HG03139 (cell line): ENCODE data around the gene GALNT2.

ENCODE experiments used
- ATAC-seq: cut with Tn5 transposase; IDR thresholded peaks from one replicate; pipeline ENCODE4 v1.9.1; 2021; ENCODE audit not compliant: unreplicated experiment

The GALNT2 gene

DNA sequence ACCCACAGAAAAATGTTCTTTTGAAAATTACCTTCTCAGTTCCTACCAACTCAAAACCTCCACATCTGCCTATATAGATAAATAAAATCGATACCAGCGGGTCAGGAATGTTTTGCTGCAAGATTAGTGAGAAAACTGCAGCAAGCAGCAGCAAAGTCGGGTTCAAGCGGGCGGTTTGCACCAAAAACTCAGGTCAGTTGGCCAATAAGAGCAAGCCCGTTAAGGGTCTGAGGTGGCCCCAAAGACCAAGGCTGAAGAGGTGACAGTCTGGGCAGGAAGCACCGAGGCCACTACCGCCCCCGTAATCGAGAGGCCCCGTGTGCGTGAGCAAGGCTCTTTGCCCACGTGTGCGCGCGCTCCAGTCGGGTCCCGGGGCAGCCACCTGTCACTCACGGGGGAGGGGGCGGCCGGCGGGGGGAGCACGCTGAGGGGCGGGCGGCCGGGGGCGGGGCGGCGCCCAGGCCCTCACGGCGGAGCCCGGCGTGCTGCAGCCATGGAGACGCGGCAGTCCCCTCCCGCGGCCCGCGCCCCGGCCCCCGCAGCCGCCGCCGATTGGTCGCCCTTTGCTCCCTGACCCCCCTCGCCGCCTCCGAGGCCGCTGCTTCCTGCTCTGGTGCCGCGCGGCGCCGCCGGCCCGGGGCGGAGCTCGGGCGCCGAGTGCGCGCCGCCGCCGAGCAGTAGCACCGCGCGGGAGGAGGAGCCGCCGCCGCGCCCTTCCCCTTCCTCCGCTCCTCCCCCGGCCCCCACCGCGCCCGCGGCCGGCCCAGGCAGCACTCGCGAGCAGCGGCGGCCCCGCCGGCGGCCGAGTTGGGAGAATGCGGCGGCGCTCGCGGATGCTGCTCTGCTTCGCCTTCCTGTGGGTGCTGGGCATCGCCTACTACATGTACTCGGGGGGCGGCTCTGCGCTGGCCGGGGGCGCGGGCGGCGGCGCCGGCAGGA lies at the start of gene GALNT2:
GALNT2 (plus strand) TSS at position 773 of the 939 bp plus-strand sequence; CDS start at position 816, 43 bp downstream.
- ATAC-seq, result peak; percentile 84

DNA sequence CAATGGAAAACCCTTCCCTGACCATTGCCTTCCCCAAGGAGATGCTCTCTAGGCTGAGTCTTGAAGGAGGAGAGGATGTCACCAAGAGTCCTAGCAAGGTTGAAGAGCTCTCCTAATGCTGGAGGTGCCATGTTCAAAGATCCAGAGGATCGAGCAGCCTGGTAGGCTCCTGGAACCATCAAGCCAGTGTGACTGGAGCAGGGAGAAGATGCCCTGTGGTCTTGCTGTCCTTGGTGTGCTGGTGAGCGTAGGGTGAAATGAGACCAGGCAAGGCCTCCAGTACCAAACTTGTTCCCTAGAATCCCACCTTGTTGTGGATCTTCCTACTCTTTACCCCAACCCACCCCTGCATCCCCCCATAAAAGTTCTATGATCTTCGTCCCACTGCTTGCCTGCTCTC lies 46.6 kb upstream of the GALNT2 start:
- ATAC-seq, result no peak

DNA sequence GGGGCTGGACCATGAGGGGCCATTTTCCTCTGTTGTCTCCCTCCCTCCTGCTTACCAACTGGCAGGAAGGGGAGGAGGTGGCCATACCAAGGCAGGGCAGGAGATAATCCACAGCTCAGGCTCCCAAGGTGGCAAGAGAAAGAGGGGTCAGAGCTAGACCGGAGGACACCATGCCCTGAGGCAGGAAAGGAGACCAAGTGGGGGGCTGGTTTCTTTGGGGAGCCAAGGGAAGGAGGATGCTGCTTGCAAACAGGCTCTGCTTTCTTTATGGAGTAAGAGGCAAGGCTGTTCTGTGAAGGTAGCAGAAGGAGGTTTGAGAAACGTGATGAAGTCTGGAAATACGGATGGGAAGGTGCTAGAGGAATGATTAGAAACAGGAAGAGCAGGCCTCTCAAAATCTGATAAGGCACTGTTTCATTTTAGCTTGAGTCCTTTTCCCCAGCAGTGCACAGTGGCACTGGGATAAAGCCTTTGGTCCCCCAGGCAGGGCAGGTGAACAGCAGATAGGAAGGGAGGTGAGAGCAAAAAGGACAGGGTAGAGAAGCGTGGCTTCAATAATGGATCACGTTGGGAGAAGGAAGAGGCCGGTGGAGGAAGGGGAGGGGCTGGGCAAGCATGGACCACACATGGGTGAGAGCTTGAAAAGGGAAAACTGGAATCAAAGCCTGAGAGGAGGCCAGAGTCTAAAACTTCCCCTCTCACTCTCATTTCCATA lies 44.2 kb upstream of the GALNT2 start:
- ATAC-seq, result no peak

DNA sequence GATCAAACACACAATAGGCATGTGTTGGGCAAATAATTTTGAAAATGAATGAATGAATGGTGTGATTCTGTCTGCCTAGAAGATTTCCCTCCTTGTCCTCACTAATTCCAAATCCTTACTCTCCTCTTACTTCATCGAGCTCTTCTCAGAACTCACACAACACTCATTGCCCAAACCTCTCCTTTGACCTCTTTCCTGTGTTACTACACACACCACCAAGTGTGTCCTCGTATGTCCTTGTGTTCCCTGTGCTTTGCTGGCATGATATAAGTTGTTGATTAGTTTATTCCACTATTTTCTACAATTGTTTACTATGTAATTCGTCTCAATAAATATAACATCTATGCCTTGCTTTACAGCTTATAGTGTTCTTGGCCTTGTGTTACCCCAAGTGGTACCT lies 41.4 kb upstream of the GALNT2 start:
- no peak for ATAC-seq

DNA sequence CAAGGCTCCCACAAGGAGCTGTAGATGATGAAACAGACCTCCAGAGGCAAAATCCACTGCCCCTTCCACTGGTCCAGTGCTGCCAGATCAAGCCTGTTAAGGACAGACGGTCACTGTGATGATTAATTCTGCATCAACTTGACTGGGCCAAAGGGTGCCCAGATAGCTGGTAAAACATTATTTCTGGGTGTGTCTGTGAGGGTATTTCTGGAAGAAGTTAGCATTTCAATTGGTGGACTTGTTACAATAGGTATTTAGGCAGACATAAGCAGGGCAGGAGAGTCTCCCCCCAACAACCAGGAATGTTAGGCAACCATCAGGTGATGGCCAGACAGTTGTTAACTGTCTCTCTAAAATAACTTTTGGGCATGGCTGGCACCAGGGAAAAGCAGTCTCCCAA lies 40.9 kb upstream of the GALNT2 start:
- no peak for ATAC-seq

DNA sequence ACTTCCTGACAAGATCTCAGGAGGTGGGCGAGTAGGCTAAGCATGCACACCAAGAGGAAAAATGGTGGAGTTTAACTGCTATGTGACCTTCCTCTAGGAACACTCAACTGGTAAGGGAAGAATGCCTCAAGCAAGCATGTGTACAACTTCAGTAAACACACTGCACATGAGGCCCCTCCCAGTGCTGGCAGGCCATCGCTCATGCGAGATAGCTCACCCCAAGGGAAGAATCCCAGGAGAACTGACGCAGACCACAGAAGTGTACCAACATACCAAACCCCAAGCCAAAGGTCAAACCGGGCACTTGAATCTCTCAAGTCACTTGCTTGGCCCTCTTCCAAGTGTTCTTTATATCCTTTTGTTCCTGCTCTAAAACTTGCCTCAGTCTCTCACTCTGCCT lies 40.5 kb upstream of the GALNT2 start:
- ATAC-seq, result no peak

DNA sequence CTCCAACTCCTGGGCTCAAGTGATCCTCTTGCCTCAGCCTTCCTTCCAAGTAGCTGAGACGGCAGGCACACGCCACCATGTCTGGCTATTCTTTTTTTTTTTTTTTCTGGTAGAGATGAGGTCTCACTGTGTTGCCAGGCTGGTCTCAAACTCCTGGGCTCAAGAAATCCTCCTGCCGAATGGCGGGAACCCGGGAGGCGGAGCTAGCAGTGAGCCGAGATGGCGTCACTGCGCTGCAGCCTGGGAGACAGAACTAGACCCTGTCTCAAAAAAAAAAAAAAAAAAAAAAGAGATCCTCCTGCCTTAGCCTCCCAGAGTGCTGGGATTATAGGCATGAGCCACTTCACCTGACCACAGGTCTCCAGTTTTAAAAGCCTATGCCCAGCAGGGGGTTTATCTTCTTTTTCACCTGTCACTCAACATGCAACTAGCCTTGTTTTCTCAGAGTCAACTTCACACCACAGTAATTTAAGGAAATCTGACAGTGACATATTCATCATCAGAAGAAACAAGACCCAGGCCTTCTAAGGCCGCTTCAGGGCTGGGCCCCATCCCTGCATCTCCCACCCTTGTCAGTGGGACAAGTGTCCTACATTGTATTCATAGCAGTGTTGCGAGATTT lies 38.3 kb upstream of the GALNT2 start:
- no peak for ATAC-seq

DNA sequence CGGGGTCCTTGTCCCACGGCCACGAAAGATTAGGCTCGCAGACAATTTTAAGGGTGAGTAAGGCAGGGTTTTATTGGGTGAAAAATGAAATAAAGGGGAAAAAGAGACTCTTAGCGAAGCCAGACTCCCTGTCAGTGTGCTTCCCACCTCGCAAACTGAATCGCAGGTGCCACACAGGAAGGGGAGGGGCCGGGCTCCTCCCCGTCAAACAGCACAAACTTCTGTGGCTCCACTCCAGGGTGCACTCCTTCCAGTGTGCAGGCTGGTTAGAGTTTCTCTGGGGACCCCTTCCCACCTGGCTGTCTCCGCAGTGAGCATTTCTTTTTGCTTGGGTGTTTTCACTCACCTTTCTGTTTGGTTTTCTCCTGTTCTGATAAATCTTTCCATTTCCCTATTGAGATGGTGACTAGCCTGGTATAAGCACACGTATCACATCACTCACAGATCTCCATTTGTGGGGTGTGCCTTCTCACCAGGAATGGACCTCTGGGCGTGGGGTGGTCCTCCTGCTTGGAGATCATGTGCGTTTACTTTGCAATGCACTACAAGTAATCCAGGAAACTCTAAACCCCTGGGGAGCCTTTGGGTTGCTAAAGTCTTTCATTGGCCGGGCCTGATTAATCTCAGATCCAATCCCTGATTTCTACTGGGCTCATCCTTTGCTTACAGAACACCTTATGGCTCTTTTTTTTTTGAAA lies 37.6 kb upstream of the GALNT2 start:
- ATAC-seq, result no peak

DNA sequence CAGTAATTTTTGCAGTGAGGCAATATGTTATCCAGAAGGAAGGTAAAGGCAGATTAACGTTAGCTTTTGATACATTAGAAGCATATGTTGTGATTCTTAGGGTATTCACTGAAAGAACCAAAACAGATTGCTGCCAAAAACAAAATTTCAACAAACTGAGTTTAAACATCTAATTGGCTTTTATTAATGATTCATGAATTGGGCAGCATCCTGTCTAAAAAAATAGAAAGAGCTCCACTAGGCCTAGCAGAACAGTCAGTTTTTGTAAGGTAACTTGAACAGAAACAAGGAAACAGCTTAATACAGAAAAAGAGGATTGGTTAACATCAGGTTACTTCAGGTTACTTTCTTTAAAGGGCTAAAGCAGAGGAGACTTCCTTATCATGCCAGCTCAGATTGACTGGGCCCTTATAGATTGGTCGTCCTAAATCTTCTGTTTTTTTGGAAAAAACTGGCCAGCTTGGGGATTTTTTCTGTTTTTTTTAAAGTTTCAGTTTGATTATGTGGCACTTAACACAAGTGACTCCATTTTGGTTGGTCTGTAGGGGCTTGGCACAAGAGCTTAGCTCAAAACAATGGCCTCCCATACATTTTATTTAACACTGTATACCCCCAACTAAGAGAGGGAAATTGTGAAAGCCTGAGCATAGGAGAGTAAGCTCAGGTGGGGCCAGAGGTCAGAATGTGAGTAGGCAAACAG lies 36.8 kb upstream of the GALNT2 start:
- ATAC-seq, result no peak

DNA sequence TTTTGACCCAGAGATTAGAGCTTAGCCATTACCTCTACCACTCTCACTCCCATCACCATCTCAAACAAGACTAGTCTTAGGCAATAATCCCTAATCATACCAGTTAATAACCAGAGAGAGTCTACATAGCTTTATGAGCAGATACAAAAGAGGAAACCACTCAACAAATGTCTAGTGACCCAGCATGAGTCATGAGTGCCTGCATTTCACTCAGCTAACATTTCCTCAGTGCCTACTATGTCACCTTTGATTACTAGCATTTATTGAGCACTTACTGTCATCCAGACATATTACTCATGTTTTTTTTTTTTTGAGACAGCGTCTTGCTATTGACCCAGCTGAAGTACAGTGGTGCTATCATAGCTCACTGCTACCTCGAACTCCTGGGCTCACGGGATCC lies 35.9 kb upstream of the GALNT2 start:
- ATAC-seq, result no peak

DNA sequence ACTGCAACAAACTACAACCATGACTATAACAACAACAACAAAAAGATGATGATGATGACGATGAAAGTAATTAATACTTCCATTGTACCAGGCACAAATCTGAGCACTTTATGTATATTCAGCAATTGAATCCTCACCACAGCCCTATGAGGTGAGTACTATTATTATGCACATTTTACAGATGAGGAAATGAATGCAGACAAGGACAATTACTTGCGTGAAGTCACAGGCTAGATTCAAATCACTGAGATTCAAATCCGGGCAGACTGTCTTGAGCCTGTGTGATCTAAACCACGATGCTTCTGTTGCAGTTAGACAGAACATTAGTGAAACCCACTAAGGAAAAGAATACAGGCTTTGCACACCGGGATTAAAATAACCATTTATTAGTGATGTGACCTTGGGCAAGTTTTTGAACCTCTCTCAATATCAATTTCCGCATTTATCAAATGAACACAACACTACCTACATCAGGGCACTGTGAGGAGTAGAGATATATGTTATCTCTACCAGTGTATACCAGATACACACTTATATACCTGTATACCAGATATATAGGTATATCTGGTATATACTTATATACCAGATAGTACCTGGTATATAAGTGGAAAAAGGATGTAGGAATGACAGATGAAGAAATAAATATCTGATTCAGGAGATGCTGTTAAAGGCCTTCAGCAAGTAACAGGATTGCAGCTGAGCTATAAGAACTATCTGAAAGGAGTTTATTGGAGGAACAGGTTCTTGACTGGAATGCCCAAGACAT lies 34.3 kb upstream of the GALNT2 start:
- ATAC-seq, result no peak

DNA sequence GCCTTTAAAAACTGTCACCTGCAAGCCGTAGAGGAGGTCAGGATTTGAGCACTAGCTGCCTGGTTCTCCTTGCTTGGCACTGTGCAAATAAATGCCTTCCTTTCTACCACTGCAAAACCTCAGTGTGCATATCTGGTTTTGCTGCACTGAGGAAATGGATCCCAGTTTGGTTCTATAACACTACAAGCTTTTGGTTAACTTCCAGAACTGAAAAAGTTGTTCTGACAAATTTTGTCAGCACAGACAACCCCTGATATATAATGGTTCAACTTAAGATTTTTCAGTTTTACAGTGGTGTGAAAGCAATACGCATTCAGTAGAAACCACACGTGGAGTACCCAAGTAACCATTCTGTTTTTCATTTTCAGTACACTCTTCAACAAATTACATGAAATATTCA lies 29.8 kb upstream of the GALNT2 start:
- no peak for ATAC-seq

DNA sequence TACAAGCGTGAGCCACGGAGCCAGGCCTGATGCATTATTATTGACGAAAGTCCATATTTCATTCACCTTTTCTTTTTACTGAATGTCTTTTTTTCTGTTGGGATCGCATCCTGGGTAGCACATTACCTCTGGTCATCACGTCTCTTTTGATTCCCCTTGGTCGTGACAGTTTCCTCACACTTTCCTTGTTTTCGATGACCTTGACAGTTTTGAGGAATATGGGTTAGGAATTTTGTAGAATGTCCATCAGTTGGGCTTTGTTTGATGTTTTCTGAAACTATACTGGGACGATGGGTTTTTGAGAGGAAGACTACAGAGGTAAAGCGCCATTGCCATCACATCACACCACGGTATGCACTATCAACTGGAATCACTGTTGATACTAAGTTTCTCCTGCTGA lies 26.6 kb upstream of the GALNT2 start:
- no peak for ATAC-seq

DNA sequence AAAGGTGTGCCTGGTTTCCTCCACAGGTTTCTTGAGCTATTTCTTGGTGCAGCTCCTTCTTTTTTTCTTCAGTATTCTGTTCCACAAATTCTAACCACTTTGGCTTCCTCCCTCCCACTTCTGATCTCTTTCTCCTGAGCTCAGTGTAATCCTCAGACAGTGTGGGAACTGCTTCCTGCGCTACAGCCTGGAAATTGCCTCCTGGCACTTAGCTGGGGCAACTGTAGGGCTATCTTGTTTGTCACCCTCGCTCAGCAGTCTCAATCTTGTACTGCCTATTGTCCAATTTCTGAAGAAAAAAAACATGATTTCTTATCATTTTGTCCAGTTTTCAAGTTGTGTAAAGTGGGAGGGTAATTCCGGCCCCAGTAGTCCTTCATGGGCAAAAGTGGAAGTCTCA lies 24.0 kb upstream of the GALNT2 start:
- ATAC-seq, result no peak

DNA sequence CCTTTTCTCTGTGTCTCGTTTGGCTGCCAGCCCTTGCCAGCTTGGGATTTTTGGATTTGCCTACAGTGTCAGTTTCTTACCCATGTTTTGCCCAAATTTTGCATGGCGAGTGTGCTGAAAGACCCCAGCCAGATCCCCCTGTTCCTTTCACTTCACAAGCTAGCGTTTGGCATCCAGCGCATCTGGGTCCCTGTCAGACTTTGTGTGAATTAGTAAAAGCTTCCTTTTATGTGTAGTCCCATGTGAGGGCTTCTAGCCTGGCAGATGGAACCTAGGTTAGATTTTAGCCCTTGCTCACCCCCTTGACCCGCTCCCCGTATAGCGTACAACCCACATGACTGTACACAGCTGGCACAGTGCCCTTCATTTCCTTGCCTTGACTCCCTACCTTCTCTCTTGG lies 22.3 kb upstream of the GALNT2 start:
- no peak for ATAC-seq

DNA sequence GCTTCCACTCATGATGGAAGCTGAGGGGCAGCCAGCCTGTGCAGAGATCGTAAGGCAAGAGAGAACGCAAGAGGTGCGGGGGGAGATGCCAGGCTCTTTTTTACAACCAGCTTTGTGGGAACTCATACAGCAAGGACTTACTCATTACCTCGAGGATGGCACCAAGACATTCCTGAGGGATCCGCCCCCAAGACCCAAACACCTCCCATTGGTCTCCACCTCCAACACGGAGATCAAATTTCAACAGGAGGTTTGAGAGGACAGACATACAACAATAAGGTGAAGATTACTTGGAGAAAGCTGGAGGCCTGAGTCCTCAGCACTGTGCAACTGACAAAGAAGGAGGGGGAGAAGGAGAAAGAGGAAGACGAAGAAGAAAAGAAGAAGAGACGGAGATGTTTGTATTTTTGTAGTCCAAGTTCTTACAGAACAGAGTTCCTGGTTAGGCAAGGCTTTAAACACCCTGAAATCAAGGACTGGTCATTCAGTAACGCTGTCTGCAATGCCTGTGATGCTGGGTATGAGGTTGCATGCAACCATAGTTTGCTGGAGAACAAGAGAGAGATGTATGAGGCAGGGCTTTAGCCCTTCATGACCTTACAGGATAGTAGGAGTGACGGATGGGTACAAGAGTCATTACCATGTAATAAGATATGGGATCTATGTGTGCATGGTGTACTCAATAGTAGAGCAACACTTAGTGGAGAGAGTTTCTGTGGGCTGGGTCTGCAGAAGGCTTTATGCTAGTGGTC lies 19.7 kb upstream of the GALNT2 start:
- ATAC-seq, result no peak

DNA sequence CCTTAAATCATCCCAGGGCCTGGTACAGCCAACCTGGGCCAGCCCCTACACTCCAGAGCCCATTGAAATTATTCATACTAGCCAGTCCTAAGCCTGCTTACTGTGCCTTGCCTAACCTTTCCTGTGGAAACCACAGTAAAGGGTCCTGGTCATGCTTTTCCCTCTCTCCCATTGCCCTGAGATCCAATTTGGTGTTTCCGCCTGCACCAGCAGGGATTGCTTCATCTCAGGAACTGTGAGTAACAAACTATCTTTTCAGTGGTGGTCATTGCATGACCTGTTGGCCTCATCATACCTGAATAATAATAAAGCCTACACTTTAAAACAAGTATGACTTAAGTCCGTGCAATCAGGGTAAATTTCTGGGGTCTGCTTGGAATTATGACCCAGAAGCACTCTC lies 18.7 kb upstream of the GALNT2 start:
- ATAC-seq, result no peak

DNA sequence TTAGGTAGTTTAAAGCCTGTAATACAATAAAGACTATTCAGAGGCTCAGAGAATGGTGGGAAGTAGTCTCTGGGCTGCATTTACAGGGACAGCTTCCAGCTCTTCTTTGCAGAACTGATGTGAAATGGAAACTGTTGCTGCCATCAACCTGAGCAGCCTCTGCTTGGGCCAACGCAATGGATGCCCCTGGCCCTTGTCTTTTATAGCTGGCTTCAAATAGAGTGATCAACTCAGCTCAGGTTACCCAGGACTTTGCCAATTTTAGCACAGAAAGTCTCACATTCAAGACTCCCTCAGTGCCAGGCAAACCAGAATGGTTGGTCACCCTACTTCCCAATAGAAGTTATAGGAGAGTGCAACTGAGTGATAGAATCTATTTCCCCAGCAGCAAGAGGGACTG lies 18.1 kb upstream of the GALNT2 start:
- ATAC-seq, result no peak

DNA sequence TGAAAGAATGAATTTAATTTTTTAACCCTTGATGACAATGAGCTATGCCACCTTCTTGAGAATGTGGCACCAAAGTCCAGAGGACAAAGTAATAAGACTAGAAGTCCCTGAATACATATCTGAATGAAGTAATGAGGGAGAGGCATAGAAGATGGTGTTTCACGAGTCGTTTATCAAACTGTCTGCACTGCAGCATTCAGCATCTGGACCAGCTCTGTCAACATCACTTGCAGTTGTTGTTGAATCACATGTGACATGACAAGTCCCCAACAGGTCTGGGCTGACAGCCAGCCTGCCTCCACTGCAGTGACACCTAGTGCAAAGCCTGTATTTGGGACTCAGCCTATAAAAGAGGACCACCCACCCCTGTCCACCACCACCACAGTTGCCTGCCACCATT lies 17.3 kb upstream of the GALNT2 start:
- no peak for ATAC-seq
